Calu3 (cell line): ENCODE results near the gene VPS37D. TPM values are rescaled to one million over a fixed set of nuclear protein-coding genes. Genes with fewer than 3 reads are reported as not detected.

Experiments
- BruUV-seq: library from RNA; stranded (reverse); fragments of 400-500 nt; replicated peaks from 2 replicates; lab custom pipeline; 2021; lab: Mats Ljungman, UMichigan
- CTCF ChIA-PET: fragments of 300-600 bp; sonication (Branson Sonifier 250); formaldehyde crosslinking; loops from one replicate; lab custom pipeline; 2022; ENCODE audit warnings: antibody characterized with exemption; lab: Charles Lee
- DNase-seq: peaks from one replicate; pipeline ENCODE4 v3.0.0; 2022
- H3K27ac Mint-ChIP-seq: one replicate; pipeline ENCODE4 v1.8.0; 2022; ENCODE audit warnings: mixed read lengths; ENCODE audit not compliant: unreplicated experiment
- H3K27me3 Mint-ChIP-seq: one replicate; pipeline ENCODE4 v1.8.0; 2022; ENCODE audit warnings: mixed read lengths; ENCODE audit not compliant: unreplicated experiment
- H3K36me3 Mint-ChIP-seq: one replicate; pipeline ENCODE4 v1.8.0; 2022; ENCODE audit warnings: mild to moderate bottlenecking, moderate library complexity, mixed read lengths; ENCODE audit not compliant: insufficient read depth, unreplicated experiment
- H3K4me1 Mint-ChIP-seq: one replicate; pipeline ENCODE4 v1.8.0; 2022; ENCODE audit warnings: mild to moderate bottlenecking, low read depth, mixed read lengths; ENCODE audit not compliant: unreplicated experiment
- H3K4me3 Mint-ChIP-seq: one replicate; pipeline ENCODE4 v1.8.0; 2022; ENCODE audit warnings: mild to moderate bottlenecking, low read depth, moderate library complexity, mixed read lengths; ENCODE audit not compliant: unreplicated experiment
- H3K9me3 Mint-ChIP-seq: one replicate; pipeline ENCODE4 v1.8.0; 2022; ENCODE audit warnings: low read depth, mixed read lengths; ENCODE audit not compliant: unreplicated experiment
- intact Hi-C: fragments of 100-400 bp; cut with micrococcal nuclease; formaldehyde crosslinking; loops from one replicate; pipeline ENCODE4 v1.10.0; 2022; ENCODE audit not compliant: unreplicated experiment
- total RNA-seq: library from RNA; stranded (reverse); gene quantifications from 2 replicates; pipeline ENCODE4 v1.2.3, GENCODE V29; 2022
- TF ChIP-seq, protein P1 (sequence below): fragments of 200-600 bp; IDR thresholded peaks from one replicate; pipeline ENCODE4 v1.8.0; 2022; ENCODE audit warnings: antibody characterized with exemption; ENCODE audit not compliant: unreplicated experiment

VPS37D gene
- total RNA-seq, 1 experiment from 2014 or later: 0.94 TPM

DNA sequence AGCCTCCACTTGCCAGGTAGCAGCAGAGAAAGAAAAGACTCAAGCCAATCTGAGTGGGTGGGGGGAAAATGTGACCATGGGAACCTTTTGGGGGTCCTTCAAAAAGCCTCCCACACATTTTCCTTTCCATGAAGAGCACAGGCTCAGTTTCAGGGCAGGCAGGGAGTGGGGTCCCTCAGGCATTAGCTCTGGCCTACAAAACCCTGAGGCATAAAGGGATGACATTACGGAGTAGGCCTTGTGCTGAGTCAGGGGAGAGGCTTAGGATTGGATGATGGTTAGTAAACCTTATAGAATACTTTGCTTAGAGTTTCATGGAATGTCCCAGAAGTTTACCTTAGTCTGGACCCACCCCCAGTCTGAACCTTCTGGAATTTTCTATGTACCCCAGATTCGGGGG is 12.1 kb downstream of the VPS37D start:
- intact Hi-C loops: no loop called here
- TF ChIP-seq, protein P1, sequence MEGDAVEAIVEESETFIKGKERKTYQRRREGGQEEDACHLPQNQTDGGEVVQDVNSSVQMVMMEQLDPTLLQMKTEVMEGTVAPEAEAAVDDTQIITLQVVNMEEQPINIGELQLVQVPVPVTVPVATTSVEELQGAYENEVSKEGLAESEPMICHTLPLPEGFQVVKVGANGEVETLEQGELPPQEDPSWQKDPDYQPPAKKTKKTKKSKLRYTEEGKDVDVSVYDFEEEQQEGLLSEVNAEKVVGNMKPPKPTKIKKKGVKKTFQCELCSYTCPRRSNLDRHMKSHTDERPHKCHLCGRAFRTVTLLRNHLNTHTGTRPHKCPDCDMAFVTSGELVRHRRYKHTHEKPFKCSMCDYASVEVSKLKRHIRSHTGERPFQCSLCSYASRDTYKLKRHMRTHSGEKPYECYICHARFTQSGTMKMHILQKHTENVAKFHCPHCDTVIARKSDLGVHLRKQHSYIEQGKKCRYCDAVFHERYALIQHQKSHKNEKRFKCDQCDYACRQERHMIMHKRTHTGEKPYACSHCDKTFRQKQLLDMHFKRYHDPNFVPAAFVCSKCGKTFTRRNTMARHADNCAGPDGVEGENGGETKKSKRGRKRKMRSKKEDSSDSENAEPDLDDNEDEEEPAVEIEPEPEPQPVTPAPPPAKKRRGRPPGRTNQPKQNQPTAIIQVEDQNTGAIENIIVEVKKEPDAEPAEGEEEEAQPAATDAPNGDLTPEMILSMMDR: no peak
- CTCF ChIA-PET: interaction anchor here (0.6 kb wide), 1 partner anchor 79 kb away, joined by 3 read pairs; no protein-coding TSS in a partner anchor
- Mint-ChIP-seq H3K36me3 (peaks cover 26% of the 10 kb centered on the region), H3K9me3 (no peaks in the 10 kb centered on the region), H3K27me3 (no peaks in the 10 kb centered on the region), H3K4me1 (peaks cover 10% of the 10 kb centered on the region), H3K27ac (no peak overlapping the region), H3K4me3 (no peak overlapping the region)
- BruUV-seq: no TSS peak
- no peak for DNase-seq

GRCh38 chr7:73680501-73680900 is 12.9 kb downstream of the VPS37D start:
- Mint-ChIP-seq H3K4me1 (peaks cover 10% of the 10 kb centered on the region), H3K4me3 (no peak overlapping the region), H3K27ac (no peak overlapping the region), H3K36me3 (peaks cover 26% of the 10 kb centered on the region), H3K9me3 (no peaks in the 10 kb centered on the region), H3K27me3 (no peaks in the 10 kb centered on the region)
- TF ChIP-seq, protein P1: no peak
- no TSS peak for BruUV-seq
- DNase-seq: no peak
- CTCF ChIA-PET: no interaction called here
- intact Hi-C loops: no loop called here

DNA sequence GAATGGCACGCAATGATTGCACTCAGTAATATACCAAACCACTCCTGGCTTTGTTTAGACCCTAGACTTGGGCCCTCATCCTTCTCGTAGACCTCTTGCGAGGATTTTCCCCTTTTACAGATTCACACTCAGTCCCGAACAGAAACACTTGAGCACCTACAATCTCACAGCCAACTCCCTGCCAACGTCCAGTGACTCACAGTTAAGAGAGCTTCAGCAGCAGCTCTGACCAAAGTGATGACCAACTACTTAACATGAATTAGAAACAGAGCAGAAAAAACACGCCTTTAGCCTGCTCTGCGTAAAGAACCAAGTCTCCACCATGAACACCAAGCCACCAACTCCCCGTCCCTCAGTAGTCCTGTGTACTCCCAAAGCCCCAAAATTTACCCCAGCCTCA is 13.4 kb downstream of the VPS37D start:
- intact Hi-C loops: no loop called here
- H3K4me3 Mint-ChIP-seq: peak overlapping the region; percentile 94
- DNase-seq: no peak
- no peak overlapping the region for H3K27ac Mint-ChIP-seq
- CTCF ChIA-PET: no interaction called here
- BruUV-seq: no TSS peak
- peaks cover 10% of the 10 kb centered on the region for H3K4me1 Mint-ChIP-seq
- H3K27me3 Mint-ChIP-seq: no peaks in the 10 kb centered on the region
- TF ChIP-seq, protein P1: no peak
- H3K36me3 Mint-ChIP-seq: peaks cover 26% of the 10 kb centered on the region
- H3K9me3 Mint-ChIP-seq: no peaks in the 10 kb centered on the region

DNA sequence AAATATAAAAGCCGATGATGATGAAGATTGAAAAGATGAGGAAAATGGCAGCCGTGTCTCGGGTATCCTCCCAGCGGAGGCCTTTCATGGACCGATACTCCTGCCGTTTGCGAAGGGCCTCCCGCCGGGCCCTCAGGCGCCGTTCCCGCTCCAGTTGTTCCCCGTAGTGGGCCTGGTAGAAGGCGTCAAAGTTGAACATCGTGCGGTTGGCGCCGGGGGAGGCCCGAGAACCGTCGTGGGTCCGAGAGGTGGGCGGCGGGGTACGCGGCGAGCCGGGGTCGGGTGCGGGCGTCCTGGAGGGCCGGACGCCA is 15.1 kb downstream of the VPS37D start:
- no peak for DNase-seq
- TF ChIP-seq, protein P1: no peak
- peaks cover 34% of the 10 kb centered on the region for H3K36me3 Mint-ChIP-seq
- no peaks in the 10 kb centered on the region for H3K9me3 Mint-ChIP-seq
- peaks cover 10% of the 10 kb centered on the region for H3K4me1 Mint-ChIP-seq
- BruUV-seq: no TSS peak
- intact Hi-C loops: no loop called here
- H3K27ac Mint-ChIP-seq: peak overlapping the region; percentile 90
- peak overlapping the region; percentile 94 for H3K4me3 Mint-ChIP-seq
- no peaks in the 10 kb centered on the region for H3K27me3 Mint-ChIP-seq
- CTCF ChIA-PET: no interaction called here
